Right atrium auricular region (tissue), 2 donors: ENCODE measurements around the gene LRP1B. TPM values are rescaled to one million over a fixed set of nuclear protein-coding genes. Genes with fewer than 3 reads are reported as not detected.

Source experiments
- DNase-seq: peaks from one replicate; pipeline ENCODE4 v3.0.0-alpha.2; 2019; ENCODE audit warnings: low spot score
- H3K27ac ChIP-seq, 2 donors: fragments of 200-600 bp; sonication (generic); 1 replicate in 1 of 2; 2 replicates in 1 of 2; pipeline ENCODE4 v1.5.1; 2016 to 2019
- H3K27me3 ChIP-seq, 2 donors: fragments of 200-600 bp; sonication (generic); one replicate each; pipeline versions ENCODE4 v1.5.1 to v1.6.0; 2017 to 2019
- H3K36me3 ChIP-seq: fragments of 200-600 bp; sonication (generic); one replicate; pipeline ENCODE4 v1.5.1; 2016
- H3K4me1 ChIP-seq, 2 donors: fragments of 200-600 bp; sonication (generic); one replicate each; pipeline versions ENCODE4 v1.5.1 to v1.6.0; 2017 to 2019
- H3K4me3 ChIP-seq, 2 donors: fragments of 200-600 bp; sonication (generic); 1 replicate in 1 of 2; 2 replicates in 1 of 2; pipeline ENCODE4 v1.5.1; 2017 to 2019; ENCODE audit warnings: mild to moderate bottlenecking in 1 of 2, moderate library complexity in 1 of 2
- H3K9me3 ChIP-seq, 2 donors: fragments of 200-600 bp; sonication (generic); one replicate each; pipeline ENCODE4 v1.5.1; 2019
- total RNA-seq, 2 donors: library from RNA; depleted of rRNA; stranded (reverse); fragments of >200 nt; gene quantifications; one replicate each; pipeline ENCODE4 v1.1.0, GENCODE V29; 2016
- TF ChIP-seq, protein P1 (sequence below), 2 donors: fragments of 200-600 bp; sonication (generic); IDR thresholded peaks; one replicate each; pipeline ENCODE4 v1.5.1; 2019; ENCODE audit warnings: antibody characterized with exemption in 2 of 2

Gene LRP1B
- total RNA-seq, 2 donors from 2014 or later = 0.44 to 0.47 TPM

DNA sequence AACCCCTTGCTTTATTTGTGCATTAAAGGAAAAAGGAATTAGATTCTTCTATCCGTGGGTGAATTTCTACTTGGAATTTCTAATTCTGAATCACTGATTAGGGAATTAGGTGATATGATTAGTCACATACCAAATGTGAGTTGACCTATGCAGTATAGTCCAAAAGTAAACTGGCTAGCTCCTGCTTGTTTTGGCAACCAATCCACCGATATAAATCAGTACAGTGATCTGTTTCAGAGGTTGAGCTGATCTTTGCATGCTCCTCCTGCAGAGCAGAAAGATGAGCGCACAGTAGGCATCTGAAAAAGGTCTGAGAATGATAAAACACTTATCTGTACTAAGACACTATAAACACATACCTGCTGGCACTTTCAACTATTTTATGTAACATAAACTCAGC is 86.6 kb downstream of the LRP1B start:
- Histone ChIP-seq H3K27me3 (no peaks in the 10 kb centered on the region), H3K9me3 (no peaks in the 10 kb centered on the region), H3K36me3 (no peaks in the 10 kb centered on the region), H3K4me3 (no peak overlapping the region), H3K27ac (no peak overlapping the region), H3K4me1 (no peaks in the 10 kb centered on the region)
- TF ChIP-seq, protein P1, sequence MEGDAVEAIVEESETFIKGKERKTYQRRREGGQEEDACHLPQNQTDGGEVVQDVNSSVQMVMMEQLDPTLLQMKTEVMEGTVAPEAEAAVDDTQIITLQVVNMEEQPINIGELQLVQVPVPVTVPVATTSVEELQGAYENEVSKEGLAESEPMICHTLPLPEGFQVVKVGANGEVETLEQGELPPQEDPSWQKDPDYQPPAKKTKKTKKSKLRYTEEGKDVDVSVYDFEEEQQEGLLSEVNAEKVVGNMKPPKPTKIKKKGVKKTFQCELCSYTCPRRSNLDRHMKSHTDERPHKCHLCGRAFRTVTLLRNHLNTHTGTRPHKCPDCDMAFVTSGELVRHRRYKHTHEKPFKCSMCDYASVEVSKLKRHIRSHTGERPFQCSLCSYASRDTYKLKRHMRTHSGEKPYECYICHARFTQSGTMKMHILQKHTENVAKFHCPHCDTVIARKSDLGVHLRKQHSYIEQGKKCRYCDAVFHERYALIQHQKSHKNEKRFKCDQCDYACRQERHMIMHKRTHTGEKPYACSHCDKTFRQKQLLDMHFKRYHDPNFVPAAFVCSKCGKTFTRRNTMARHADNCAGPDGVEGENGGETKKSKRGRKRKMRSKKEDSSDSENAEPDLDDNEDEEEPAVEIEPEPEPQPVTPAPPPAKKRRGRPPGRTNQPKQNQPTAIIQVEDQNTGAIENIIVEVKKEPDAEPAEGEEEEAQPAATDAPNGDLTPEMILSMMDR (IDR thresholded peaks at IDR 0.05) = no peak
- DNase-seq = no peak

DNA sequence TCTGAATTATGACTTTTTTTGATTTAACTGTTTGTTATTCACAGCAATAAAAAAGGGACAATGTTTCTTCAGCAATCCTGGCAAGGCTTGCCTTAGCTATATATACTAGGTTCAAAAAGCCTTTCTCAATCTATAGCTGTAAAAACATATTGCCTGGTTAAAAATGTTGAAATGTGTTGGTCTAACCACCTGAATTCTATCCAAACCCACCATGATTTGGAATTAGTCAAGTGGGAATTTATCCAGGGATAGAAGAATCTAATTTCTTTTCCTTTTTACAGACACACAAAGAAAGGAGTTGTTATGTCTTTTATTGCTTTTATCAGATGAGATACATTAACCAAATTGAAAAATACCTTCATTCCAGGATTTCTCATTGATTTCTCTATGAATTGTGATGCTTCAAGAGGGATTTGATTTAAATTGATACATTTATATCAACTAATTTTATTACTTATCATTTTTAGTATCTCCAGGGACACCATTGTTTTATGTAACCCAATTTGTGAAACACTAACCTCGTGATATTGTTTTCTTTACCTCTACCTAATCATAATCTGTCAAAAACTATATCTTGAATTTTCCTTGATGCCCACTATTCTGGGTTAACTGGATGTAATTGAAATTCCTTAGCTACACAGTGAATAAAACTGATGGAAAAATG is 88.1 kb downstream of the LRP1B start:
- Histone ChIP-seq H3K27ac (no peak overlapping the region), H3K9me3 (no peaks in the 10 kb centered on the region), H3K27me3 (no peaks in the 10 kb centered on the region), H3K4me3 (no peak overlapping the region), H3K4me1 (no peaks in the 10 kb centered on the region), H3K36me3 (no peaks in the 10 kb centered on the region)
- no peak for DNase-seq
- TF ChIP-seq, protein P1 (IDR thresholded peaks at IDR 0.05) = no peak

DNA sequence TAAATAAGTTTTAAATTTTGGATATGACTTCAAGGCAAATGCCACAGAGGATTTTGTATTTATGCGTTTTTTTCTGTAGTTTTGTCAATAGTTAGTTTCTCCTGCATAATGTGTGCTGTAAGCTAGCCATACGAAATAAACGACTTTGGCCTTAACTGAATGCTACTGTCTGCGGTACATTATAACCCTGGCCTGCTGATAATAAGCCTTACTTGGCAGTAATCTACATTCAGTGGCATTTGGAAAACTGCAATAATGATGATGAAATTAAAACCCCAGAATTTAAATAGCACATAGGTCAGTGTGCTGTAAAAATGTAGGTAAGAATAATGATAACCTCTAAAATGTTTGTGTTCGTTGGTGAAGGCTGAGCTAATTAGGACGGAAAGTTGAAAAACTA is 88.8 kb downstream of the LRP1B start:
- TF ChIP-seq, protein P1 (IDR thresholded peaks at IDR 0.05) = no peak
- no peaks in the 10 kb centered on the region for H3K9me3 ChIP-seq
- H3K27me3 ChIP-seq = no peaks in the 10 kb centered on the region
- DNase-seq = no peak
- H3K36me3 ChIP-seq = no peaks in the 10 kb centered on the region
- H3K4me3 ChIP-seq = no peak overlapping the region
- H3K4me1 ChIP-seq = no peaks in the 10 kb centered on the region
- no peak overlapping the region for H3K27ac ChIP-seq

DNA sequence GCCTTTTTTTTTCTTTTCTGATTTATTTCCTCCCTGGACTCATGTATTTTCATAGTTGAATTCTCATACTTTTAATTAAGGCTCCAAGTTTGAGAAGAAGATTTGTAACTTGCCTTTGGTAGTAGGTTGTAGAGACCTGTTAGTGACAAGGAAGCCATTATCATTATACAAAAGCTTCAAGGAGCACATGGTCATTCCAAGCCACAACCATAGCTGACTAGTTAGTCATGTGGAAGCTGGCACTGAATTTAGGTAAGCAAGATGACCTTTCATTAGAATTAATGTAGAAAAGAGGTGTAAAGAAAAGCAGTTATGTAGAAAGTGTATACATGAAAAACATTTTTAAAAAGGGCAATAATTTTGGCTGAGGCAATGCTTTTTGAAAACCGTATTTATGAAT is 89.7 kb downstream of the LRP1B start:
- TF ChIP-seq, protein P1 (IDR thresholded peaks at IDR 0.05) = no peak
- Histone ChIP-seq H3K4me1 (no peaks in the 10 kb centered on the region), H3K27me3 (no peaks in the 10 kb centered on the region), H3K9me3 (no peaks in the 10 kb centered on the region), H3K27ac (no peak overlapping the region), H3K4me3 (no peak overlapping the region), H3K36me3 (no peaks in the 10 kb centered on the region)
- DNase-seq = no peak

DNA sequence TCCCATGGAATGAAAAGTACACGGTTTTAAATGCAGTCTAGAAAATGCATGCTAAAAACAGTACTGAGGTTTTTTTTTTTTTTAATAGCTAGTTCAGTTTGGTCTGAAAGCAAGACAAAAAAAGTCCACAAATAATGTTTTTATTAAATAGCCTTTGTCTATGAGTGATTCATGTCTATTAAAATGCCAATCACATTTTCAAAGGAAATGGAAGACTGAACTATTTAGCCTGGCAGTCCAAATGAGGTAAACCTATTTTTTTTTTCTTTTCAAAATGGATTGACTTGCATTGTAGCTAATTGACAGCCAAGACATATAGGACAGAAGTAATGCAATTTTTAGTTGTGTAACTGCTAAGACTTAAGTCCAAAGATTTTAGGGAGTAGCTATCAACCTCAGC is 90.3 kb downstream of the LRP1B start:
- no peak overlapping the region for H3K4me3 ChIP-seq
- no peaks in the 10 kb centered on the region for H3K4me1 ChIP-seq
- TF ChIP-seq, protein P1 (IDR thresholded peaks at IDR 0.05) = no peak
- no peaks in the 10 kb centered on the region for H3K9me3 ChIP-seq
- H3K27me3 ChIP-seq = no peaks in the 10 kb centered on the region
- no peaks in the 10 kb centered on the region for H3K36me3 ChIP-seq
- H3K27ac ChIP-seq = no peak overlapping the region
- DNase-seq = no peak

DNA sequence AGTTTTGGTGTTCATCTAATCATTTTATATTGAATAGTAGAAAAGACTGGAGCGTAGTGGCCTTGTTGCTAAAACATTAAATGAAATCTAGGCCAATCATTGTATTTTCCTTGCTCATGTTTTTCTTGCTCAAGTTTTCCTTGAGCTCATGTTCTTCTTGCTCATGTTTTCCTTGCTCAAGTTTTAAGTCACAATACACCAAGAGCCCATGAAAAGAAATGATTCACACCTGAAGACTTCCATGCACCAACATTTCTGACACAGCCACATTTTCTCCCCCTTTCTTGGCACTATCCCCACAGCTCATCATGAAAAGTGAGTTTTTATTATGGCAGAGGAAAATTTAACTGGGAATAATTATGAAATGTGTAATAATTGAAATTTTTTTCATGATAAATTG is 92.0 kb downstream of the LRP1B start:
- DNase-seq = no peak
- H3K4me1 ChIP-seq = no peaks in the 10 kb centered on the region
- H3K4me3 ChIP-seq = no peak overlapping the region
- no peaks in the 10 kb centered on the region for H3K36me3 ChIP-seq
- TF ChIP-seq, protein P1 (IDR thresholded peaks at IDR 0.05) = no peak
- H3K27ac ChIP-seq = no peak overlapping the region
- H3K27me3 ChIP-seq = no peaks in the 10 kb centered on the region
- H3K9me3 ChIP-seq = no peaks in the 10 kb centered on the region
